HG03575 (cell line): ENCODE results near the gene TMEM184B.

Experiments used
- ATAC-seq: cut with Tn5 transposase; IDR thresholded peaks from one replicate; pipeline ENCODE4 v1.9.1; 2021; ENCODE audit not compliant: unreplicated experiment, insufficient number of reproducible peaks, low FRiP score; ENCODE audit errors: extremely low read depth

TMEM184B gene

DNA sequence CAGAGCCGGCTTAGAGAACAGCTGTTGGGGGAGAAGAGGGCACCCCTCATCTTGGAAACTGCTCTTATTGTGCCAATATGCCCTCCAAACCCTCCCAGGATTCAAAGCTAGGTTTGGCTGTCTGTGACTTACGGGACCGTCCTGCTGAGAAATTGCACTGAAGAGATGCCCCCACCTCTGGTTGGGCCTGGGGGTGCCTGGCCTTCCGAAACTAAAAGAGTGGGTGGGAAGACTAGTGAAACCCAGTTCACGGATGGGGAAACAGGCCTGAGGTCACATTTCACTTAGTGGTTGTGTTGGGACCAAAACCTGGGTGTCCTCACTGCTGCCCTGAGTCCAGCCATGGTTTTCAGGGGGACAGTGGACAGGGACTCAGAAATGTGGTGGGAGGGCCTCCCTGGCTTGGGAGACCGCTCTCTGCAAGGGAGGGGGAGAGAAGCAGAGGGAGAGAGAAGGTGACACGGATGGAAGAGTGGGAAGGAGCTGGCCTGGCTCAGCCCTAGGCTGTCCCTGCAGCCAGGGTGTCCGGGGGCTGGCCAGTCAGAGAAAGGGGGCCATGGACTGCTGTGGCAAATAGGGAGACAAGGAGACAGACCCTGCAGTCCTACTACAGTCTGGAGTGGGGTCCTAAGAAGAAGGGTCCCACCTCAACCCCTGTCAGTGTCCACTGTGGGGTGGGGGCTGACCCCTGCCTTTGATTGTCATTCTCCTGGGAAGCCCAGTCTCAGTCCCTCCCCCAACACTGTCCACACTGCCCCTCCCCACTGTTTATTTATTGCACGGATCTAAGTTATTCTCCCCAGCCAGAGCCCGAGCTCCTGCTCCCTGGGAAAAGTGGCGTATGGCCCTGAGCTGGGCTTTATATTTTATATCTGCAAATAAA, 57.4 kb downstream of the TMEM184B start:
- no peak for ATAC-seq

DNA sequence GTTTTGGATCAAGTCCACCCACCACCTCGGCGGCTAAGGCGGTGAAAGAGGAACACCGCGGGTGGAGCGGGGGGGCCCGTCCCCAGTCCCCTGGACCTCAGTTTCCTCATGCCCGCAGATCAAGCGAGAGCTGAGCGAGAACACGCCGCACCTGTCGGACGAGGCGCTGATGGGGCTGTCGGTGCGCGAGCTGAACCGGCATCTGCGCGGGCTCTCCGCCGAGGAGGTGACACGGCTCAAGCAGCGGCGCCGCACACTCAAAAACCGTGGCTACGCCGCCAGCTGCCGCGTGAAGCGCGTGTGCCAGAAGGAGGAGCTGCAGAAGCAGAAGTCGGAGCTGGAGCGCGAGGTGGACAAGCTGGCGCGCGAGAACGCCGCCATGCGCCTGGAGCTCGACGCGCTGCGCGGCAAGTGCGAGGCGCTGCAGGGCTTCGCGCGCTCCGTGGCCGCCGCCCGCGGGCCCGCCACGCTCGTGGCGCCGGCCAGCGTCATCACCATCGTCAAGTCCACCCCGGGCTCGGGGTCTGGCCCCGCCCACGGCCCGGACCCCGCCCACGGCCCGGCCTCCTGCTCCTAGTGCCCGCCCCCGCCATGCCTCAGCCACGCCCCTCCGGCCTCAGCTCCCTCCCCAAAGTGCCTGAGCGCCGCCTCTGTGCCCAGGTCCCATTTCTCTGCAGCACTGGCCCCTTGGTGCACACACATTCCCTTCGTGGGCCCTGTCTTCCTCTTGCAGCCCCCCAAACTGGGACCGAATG, 58.3 kb downstream of the TMEM184B start:
- no peak for ATAC-seq

DNA sequence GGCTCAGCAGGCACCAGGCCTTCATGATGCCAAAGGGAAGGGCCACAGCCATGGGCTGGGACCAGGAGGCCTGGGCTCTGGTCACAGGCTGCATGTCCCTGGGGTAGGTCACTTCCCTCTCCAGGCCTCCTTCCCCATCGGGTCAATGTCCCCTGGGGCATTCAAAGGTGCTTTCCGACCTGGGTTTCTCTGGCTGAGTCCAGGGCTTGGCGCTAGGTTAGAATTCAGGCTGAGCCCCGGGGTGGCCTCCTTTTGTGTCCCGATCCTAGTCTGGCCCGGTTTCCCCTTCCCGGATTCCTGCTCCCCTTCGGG, 58.9 kb downstream of the TMEM184B start:
- no peak for ATAC-seq

- ATAC-seq: no peak
Measured at GRCh38 chr22:38213319-38213989, 59.4 kb downstream of the TMEM184B start.

- no peak for ATAC-seq
Measured at GRCh38 chr22:38212442-38212841, 60.4 kb downstream of the TMEM184B start.

DNA sequence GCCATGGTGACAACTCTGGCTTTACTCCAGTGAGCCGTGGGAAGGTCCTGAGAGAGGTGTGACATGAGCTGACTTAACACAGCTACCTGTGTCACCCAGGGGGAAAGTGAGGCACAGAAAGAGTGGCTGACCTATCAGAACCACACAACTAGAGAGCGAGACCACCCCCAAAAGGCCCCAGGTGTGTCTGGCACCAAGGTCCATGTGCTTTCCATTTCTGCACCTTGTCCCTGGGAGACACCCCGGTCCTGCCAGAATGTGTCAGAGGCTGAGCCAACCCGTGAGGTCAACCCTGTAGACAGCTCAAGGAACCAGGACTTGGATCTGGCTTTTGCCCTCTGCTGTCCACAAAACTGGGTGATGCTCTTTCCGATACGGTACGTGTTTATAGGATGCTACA, 61.3 kb downstream of the TMEM184B start:
- no peak for ATAC-seq

- ATAC-seq: no peak
Measured at GRCh38 chr22:38208551-38208968, 64.2 kb downstream of the TMEM184B start.

- ATAC-seq: no peak
Measured at GRCh38 chr22:38207898-38208432, 64.8 kb downstream of the TMEM184B start.

DNA sequence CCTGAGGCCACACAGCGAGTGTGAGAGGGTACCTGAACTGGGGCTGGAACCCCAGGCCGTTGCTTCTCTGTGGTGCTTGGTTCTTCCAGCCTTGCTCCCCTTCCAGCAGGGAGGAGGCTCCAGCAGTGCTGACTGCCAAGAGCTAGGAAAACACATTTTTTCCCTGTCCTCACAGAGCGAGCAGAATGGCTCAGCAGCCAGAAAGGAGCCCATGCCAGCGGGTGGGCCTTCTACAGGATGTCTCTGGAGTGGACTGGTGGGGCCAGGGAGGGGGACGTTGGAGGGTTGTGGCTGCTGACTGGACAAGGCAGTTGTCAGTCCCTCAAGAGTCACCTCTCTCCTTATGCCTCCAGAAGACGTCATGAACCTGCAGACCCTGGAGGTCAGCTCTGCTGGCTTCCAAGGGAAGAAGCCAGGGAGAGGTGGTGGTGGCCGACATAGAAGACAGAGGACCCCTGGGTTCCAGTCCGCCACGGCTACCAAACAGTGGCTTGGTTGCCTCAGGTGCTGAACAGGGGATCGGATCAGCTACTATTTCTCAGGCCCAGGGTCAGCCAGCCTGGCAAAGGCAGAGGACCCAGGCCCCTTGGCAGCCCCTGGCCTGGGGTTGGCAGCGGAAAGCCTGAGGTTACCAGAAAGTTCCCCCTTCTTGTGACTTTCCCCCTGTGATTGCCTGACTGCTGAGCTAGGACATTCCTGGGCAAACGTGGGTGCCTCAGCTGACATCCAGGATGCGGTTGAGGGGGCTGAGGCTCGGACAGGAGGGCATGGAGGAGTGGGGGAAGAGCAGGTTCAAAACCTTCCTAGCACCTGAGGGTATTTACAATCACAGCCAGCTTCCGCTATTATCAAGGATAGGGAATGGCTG, 67.3 kb downstream of the TMEM184B start:
- ATAC-seq: no peak

DNA sequence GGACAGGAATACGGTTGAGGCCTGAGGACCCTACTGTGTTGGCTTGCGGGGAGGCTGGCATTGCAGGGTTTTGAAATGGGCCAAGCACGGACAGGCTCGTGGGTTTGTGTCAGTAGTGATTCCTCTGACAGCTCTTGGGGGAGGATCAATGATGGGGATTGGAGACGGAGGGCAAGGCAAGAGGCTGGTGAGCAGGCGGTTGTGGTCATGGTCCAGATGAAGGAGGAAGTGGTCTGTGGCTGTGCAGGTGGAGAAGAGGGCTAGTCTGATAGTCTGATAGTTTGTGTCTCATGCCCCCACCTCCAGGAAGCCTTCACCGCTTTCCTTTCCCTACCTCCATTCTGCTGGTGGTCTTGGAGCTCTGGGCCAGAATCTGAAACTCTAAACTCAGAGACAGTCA, 68.0 kb downstream of the TMEM184B start:
- no peak for ATAC-seq

GRCh38 chr22:38203855-38204514, 68.8 kb downstream of the TMEM184B start:
- no peak for ATAC-seq

GRCh38 chr22:38203090-38203810, 69.6 kb downstream of the TMEM184B start:
- ATAC-seq: no peak

GRCh38 chr22:38202437-38203089, 70.2 kb downstream of the TMEM184B start:
- ATAC-seq: no peak

DNA sequence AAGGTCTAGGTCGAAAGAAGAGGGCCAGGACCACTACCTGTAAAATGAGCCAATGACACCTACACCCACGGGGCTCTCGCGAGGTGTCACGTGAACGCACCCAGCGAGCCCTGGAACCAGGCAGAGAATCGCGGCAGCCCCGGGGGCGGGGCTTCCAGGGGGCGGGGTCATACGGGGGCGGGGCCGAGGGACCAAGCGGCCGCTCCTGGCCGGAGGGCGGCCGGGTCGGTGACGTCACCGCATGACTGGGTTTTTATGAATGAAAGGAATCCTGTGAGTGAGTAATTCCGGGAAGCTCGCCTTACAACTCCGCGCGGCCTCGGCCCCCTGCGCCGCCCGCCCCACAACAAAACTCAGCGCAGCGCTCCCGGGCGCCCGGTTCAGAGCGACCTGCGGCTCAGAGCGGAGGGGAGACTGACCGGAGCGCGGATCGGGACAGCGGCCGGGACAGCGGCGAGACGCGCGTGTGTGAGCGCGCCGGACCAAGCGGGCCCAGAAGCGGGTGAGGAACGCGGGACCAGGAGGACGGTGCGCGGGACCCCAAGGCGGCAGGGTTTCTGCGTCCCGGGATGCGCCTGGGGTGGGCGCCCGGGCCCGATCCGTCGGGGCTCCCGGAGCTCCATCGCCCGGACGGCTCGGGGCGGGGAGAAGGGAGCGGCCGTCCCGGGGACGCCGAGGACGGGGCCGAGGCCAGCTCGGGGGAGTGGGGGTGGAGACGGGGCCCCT, 70.9 kb downstream of the TMEM184B start, which contains the start of gene MAFF:
Gene MAFF, plus strand, starts transcription at position 284 of the 726 bp plus-strand sequence. CDS start 11,860 bp downstream, outside the sequence.
- ATAC-seq: no peak

DNA sequence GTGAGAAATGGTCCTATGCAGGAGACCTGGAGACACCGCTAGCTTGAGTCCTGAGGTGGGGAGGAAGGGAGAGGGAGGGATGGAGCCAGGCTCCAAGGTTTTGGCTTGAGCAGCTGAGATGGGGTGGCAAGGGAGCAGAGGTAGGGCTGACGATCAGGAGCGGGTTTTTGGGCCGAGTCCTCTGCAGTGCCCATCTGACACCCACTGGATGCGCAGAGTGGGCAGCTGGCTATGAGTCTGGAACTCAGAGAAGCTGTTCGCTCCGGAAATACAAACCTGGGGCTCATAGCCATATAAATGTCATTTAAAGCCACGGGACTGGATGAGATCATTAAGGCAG, 71.5 kb downstream of the TMEM184B start:
- no peak for ATAC-seq

DNA sequence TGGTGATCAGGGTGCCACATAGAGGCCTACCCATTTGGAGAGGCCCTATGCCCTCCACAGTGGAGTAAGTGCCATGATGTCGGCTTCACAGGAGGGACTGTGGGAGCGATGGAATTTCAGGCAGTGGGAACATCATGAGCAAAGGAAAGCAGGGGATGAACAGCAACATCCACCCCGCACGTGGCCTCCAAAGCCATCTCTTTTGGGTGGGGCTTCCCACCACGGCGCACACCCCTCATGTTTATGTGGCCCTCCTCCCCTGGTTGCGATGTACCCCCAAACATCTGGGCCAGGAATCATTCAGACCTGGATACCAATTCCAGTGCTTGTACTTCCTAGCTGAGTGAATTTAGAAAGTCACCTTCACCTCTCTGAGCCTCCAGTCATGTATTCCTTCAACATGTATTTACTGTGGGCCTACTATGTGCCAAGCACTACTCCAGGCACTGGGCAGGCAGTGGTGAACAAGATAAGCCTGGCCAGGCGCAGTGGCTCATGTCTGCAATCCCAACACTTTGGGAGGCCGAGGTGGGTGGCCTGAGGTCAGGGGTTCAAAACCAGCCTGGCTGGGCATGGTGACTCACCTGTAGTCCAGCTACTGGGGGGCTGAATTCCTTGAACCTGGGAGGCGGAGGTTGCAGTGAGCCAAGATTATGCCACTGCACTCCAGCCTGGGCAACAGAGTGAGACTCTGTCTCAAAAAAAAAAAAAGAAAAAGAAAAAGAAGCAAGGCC, 72.8 kb downstream of the TMEM184B start:
- no peak for ATAC-seq
